Hematopoietic multipotent progenitor cell treated with erythropoietin and hydrocortisone succinate and interleukin-3 and kit ligand, for 4 days (in vitro differentiated cells): ENCODE measurements around the gene B3GNT5.
"Not testable (repeated sequence)": the region's sequence is repeated elsewhere in the genome, so short reads cannot be mapped to it uniquely, and the experiment has no call there.

Source experiments
- DNase-seq: peaks from one replicate; pipeline ENCODE4 v3.0.0-alpha.2; 2015

B3GNT5 gene

GRCh38 chr3:183252973-183253527 is at the start of gene B3GNT5:
B3GNT5 (plus strand) TSS chr3:183253253; CDS start chr3:183269799, 16,546 bp downstream.
- peak; percentile 51 for DNase-seq

GRCh38 chr3:183203670-183204069 is 49.4 kb upstream of the B3GNT5 start:
- no peak for DNase-seq

- DNase-seq, result no peak
Measured at GRCh38 chr3:183208260-183208659, 44.8 kb upstream of the B3GNT5 start.

GRCh38 chr3:183208800-183209199 is 44.3 kb upstream of the B3GNT5 start:
- DNase-seq, result no peak

- DNase-seq, result peak; percentile 73
Measured at GRCh38 chr3:183210341-183210740, 42.7 kb upstream of the B3GNT5 start.

GRCh38 chr3:183210862-183211341 is 42.2 kb upstream of the B3GNT5 start:
- DNase-seq, result peak; percentile 61

GRCh38 chr3:183211352-183211751 is 41.7 kb upstream of the B3GNT5 start:
- no peak for DNase-seq

- peak; percentile 36 for DNase-seq
Measured at GRCh38 chr3:183212096-183212495, 41.0 kb upstream of the B3GNT5 start.

GRCh38 chr3:183212565-183212964 is 40.5 kb upstream of the B3GNT5 start:
- DNase-seq, result peak; percentile 92

- DNase-seq, result no peak
Measured at GRCh38 chr3:183213415-183214276, 39.4 kb upstream of the B3GNT5 start.

GRCh38 chr3:183214277-183214612 is 38.8 kb upstream of the B3GNT5 start:
- no peak for DNase-seq

- DNase-seq, result no peak
Measured at GRCh38 chr3:183215591-183216202, 37.4 kb upstream of the B3GNT5 start.

GRCh38 chr3:183217548-183218332 is 35.3 kb upstream of the B3GNT5 start:
- DNase-seq, result peak; percentile 64

- DNase-seq, result no peak
Measured at GRCh38 chr3:183218826-183219225, 34.2 kb upstream of the B3GNT5 start.

- DNase-seq, result no peak
Measured at GRCh38 chr3:183220828-183221227, 32.2 kb upstream of the B3GNT5 start.

- DNase-seq, result no peak
Measured at GRCh38 chr3:183222631-183223235, 30.3 kb upstream of the B3GNT5 start.

GRCh38 chr3:183224180-183224970 is 28.7 kb upstream of the B3GNT5 start:
- peak; percentile 82 for DNase-seq

GRCh38 chr3:183226333-183226890 is 26.6 kb upstream of the B3GNT5 start:
- DNase-seq, result no peak

- no peak for DNase-seq
Measured at GRCh38 chr3:183227586-183227985, 25.5 kb upstream of the B3GNT5 start.

GRCh38 chr3:183229178-183229577 is 23.9 kb upstream of the B3GNT5 start:
- DNase-seq, result no peak

GRCh38 chr3:183230251-183230650 is 22.8 kb upstream of the B3GNT5 start:
- DNase-seq, result not testable (repeated sequence)
